Large intestine (tissue), 3 donors: ENCODE data around the gene ATP8B1. TPM values are rescaled to one million over a fixed set of nuclear protein-coding genes. Genes with fewer than 3 reads are reported as not detected.
A peak's percentile ranks its signal among the peaks of the same experiment; 100 is the strongest.

Source experiments
- DNase-seq, 2 donors: peaks; one replicate each; pipeline versions ENCODE4 v3.0.0 to v3.0.0-alpha.2; 2013
- H3K27ac ChIP-seq: one replicate; pipeline ENCODE4 v1.5.1; 2013; ENCODE audit warnings: low read length
- H3K27me3 ChIP-seq: 2 replicates; pipeline ENCODE4 v1.6.1; 2013; ENCODE audit warnings: low read length; ENCODE audit not compliant: control insufficient read depth, insufficient read depth
- H3K36me3 ChIP-seq: 2 replicates; pipeline ENCODE4 v1.6.1; 2013; ENCODE audit warnings: low read length; ENCODE audit not compliant: control insufficient read depth, insufficient read depth
- H3K4me1 ChIP-seq: one replicate; pipeline ENCODE4 v1.6.1; 2013; ENCODE audit warnings: low read length; ENCODE audit not compliant: control insufficient read depth, insufficient read depth
- H3K4me3 ChIP-seq: one replicate; pipeline ENCODE4 v1.5.1; 2013; ENCODE audit warnings: low read length
- H3K9me3 ChIP-seq: one replicate; pipeline ENCODE4 v1.6.1; 2013; ENCODE audit warnings: mild to moderate bottlenecking, low read depth, low read length, moderate library complexity; ENCODE audit not compliant: control insufficient read depth
- WGBS: methylation state at CpG from one replicate; pipeline ENCODE4 v1.1.5; 2013; ENCODE audit warnings: low lambda C conversion rate; ENCODE audit not compliant: insufficient coverage; 5-methylcytosine and 5-hydroxymethylcytosine counted together
- polyA plus RNA-seq: library from polyadenylated mRNA; unstranded; fragments of 120-200 nt; gene quantifications from one replicate; pipeline ENCODE4 v1.2.1, GENCODE V29; 2013

Gene ATP8B1
- polyA plus RNA-seq, 1 donor = 68.2 TPM

DNA sequence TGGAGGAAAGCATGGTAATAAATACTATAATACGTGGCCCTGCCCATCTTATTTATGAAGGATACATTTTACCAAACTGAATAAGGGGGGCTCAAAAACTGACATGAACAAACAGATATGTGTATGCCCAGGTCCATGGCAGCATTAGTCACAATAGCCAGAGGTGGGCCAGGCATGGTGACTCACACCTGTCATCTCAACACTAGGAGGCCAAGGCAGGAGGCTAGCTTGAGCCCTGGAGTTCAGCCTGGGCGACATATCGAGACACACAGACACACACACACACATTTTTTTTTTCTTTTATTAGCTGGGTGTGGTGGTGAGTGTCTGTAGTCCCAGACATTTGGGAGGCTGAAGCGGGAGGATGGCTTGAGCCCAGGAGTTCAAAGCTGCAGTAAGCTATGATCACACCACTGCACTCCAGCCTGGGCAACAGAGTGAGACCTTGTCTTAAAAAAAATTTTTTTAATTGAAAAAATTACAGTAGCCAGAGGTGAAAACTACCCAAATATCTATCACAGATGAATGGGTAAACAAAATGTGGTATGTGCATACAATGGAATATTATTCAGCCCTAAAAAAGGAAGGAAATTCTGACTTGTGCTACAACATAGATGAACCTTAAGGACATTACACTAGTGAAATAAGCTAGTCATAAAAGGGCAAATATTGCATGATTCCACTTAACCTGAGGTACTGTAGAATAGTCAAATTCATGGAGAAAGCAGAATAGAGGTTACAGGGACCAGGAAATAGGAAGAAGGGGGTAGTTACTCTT is 8.0 kb downstream of the ATP8B1 start:
- Histone ChIP-seq H3K36me3 (no peaks in the 10 kb centered on the region), H3K4me3 (no peak overlapping the region), H3K9me3 (no peaks in the 10 kb centered on the region), H3K27ac (peak overlapping the region; percentile 81), H3K27me3 (no peaks in the 10 kb centered on the region), H3K4me1 (peaks cover 47% of the 10 kb centered on the region)
- DNase-seq = no peak
- WGBS = no CpG with 5 or more reads among the region's 4 CpGs

DNA sequence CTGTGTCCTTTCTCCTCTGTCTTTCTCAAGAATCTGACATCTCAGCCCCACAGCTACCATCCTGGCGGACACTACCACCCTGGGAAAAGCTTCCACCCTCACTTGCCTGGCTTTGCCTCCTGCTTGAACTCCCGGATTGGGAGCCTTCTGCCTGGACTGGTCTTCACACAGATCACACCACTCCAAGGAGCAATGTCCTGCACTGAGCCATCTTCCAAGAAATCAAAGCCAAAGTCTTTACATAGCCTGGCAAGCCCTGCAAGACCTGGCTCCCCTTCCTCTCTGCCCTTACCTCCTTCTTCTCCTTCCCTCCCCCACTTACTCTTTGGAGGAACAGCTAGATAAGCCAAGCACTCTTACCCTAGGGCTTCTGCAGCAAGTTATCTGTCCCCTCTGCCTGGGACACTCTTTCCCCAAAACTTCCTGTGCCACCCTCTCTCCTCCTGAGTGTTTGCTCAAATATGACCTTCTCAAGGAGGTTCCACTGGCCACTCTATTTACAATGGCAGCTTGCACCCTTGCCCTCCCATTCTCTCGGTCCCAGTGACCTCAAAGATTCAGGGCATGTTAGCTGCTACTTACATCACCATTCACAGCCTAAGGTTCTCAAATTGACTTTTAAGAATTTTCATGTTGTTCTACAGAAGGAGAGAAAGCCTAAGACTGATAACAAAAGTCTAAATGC is 9.7 kb downstream of the ATP8B1 start:
- Histone ChIP-seq H3K36me3 (no peaks in the 10 kb centered on the region), H3K27me3 (no peaks in the 10 kb centered on the region), H3K9me3 (no peaks in the 10 kb centered on the region), H3K4me1 (peaks cover 35% of the 10 kb centered on the region), H3K27ac (peak overlapping the region; percentile 36), H3K4me3 (no peak overlapping the region)
- WGBS = 57% methylated on average over 1 of the region's 3 CpGs
- no peak for DNase-seq

DNA sequence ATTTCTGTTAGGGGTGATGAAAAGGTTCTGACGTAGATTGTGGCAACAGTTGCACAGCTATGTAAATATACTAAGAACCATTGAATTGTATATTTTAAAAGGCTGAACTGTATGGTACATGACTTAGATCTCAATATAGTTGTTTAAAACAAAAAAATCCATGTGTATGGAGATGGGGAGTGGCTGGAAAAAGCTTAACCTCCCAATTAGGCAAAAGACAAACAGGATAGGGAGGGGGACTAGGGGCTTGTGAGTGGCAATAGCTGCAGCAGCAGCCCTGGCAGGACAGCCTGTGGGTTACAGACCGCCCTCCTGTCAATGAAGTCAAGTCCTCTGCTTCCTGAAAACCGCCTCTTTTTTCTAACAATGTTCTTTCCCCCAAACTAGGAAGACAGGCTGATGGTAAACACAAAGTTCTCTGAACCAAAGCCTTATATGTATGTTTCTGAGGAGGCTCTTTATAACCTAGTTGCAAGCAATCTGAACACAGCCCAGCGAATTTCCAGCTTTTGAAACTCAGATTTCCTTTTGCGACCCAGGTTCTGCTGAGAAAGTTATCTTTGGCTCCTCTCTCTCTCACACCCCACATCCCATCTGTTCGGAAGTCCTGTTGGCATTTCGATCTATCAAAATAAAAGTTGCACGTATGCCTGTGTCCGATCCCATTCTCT is 10.3 kb downstream of the ATP8B1 start:
- H3K4me3 ChIP-seq = no peak overlapping the region
- H3K36me3 ChIP-seq = no peaks in the 10 kb centered on the region
- DNase-seq = no peak
- H3K4me1 ChIP-seq = peaks cover 29% of the 10 kb centered on the region
- no peaks in the 10 kb centered on the region for H3K9me3 ChIP-seq
- no peaks in the 10 kb centered on the region for H3K27me3 ChIP-seq
- H3K27ac ChIP-seq = peak overlapping the region; percentile 36
- 67% methylated on average over 1 of the region's 9 CpGs for WGBS

GRCh38 chr18:57791911-57792310 is 11.2 kb downstream of the ATP8B1 start:
- H3K4me1 ChIP-seq = peaks cover 23% of the 10 kb centered on the region
- H3K36me3 ChIP-seq = no peaks in the 10 kb centered on the region
- no peak overlapping the region for H3K4me3 ChIP-seq
- no CpG with 5 or more reads among the region's 2 CpGs for WGBS
- no peaks in the 10 kb centered on the region for H3K27me3 ChIP-seq
- no peak for DNase-seq
- no peak overlapping the region for H3K27ac ChIP-seq
- no peaks in the 10 kb centered on the region for H3K9me3 ChIP-seq

DNA sequence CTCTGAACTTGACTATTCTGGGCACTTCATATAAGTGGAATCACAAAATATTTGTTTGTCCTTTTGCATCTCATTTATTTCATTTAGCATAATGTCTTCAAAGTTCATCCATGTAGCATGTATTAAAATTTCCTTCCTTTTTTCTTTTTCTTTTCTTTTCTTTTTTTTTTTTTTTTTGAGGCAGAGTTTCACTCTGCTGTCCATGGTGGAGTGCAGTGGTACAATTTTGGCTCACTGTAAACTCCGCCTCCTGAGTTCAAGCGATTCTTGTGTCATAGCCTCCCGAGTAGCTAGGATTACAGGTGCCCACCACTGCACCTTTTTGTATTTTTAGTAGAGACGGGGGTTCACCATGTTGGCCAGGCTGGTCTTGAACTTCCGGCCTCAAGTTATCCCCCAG is 11.9 kb downstream of the ATP8B1 start:
- H3K27me3 ChIP-seq = no peaks in the 10 kb centered on the region
- DNase-seq = no peak
- no peaks in the 10 kb centered on the region for H3K36me3 ChIP-seq
- peaks cover 16% of the 10 kb centered on the region for H3K4me1 ChIP-seq
- no peak overlapping the region for H3K27ac ChIP-seq
- WGBS = no CpG with 5 or more reads among the region's 5 CpGs
- no peaks in the 10 kb centered on the region for H3K9me3 ChIP-seq
- H3K4me3 ChIP-seq = no peak overlapping the region

DNA sequence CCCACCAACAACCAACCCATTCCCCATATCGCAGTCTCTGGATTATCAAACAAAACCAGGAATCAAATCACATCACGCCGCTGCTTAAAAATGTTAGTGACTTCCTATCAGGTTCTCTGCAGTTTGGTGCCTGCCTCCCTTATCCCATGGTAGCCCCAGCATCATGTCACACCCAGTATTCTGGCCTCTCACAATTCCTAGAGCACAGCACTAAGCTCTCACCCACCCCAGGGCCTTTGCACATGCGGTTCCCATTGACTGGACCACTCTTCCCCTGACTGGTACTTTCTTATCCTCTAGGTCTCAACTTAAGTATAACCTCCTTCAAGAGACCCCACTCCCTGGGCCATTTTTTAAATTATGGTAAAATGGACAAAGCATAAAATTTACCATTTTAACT is 12.8 kb downstream of the ATP8B1 start:
- Histone ChIP-seq H3K27ac (no peak overlapping the region), H3K4me3 (no peak overlapping the region), H3K36me3 (no peaks in the 10 kb centered on the region), H3K9me3 (no peaks in the 10 kb centered on the region), H3K4me1 (peaks cover 12% of the 10 kb centered on the region), H3K27me3 (no peaks in the 10 kb centered on the region)
- no peak for DNase-seq
- WGBS = no CpG with 5 or more reads among the region's 4 CpGs

GRCh38 chr18:57789759-57790158 is 13.4 kb downstream of the ATP8B1 start:
- Histone ChIP-seq H3K4me3 (no peak overlapping the region), H3K27ac (no peak overlapping the region), H3K27me3 (no peaks in the 10 kb centered on the region), H3K9me3 (no peaks in the 10 kb centered on the region), H3K4me1 (peaks cover 14% of the 10 kb centered on the region), H3K36me3 (no peaks in the 10 kb centered on the region)
- WGBS = 86% methylated on average over 1 of the region's 4 CpGs
- DNase-seq = no peak

- no peak overlapping the region for H3K27ac ChIP-seq
- no peak overlapping the region for H3K4me3 ChIP-seq
- H3K9me3 ChIP-seq = no peaks in the 10 kb centered on the region
- H3K36me3 ChIP-seq = no peaks in the 10 kb centered on the region
- no peak for DNase-seq
- peaks cover 17% of the 10 kb centered on the region for H3K4me1 ChIP-seq
- WGBS = 33% methylated on average over 1 of the region's 6 CpGs
- no peaks in the 10 kb centered on the region for H3K27me3 ChIP-seq
These were observed 14.0 kb downstream of the ATP8B1 start for GRCh38 chr18:57789090-57789489.

- H3K27me3 ChIP-seq = no peaks in the 10 kb centered on the region
- no peak overlapping the region for H3K4me3 ChIP-seq
- no peak overlapping the region for H3K27ac ChIP-seq
- WGBS = 38% methylated on average over 1 of the region's 11 CpGs
- peaks cover 5% of the 10 kb centered on the region for H3K4me1 ChIP-seq
- no peak for DNase-seq
- H3K36me3 ChIP-seq = no peaks in the 10 kb centered on the region
- no peaks in the 10 kb centered on the region for H3K9me3 ChIP-seq
These were observed 15.9 kb downstream of the ATP8B1 start for GRCh38 chr18:57787068-57787685.

- H3K27ac ChIP-seq = no peak overlapping the region
- WGBS = 70% methylated on average over 2 of the region's 8 CpGs
- no peak overlapping the region for H3K4me3 ChIP-seq
- no peak for DNase-seq
- H3K36me3 ChIP-seq = no peaks in the 10 kb centered on the region
- no peaks in the 10 kb centered on the region for H3K27me3 ChIP-seq
- no peaks in the 10 kb centered on the region for H3K9me3 ChIP-seq
- H3K4me1 ChIP-seq = peaks cover 12% of the 10 kb centered on the region
These were observed 17.2 kb downstream of the ATP8B1 start for GRCh38 chr18:57785751-57786437.
